Measurements from ENCODE around the gene KCNK1. TPM values are rescaled to one million over a fixed set of nuclear protein-coding genes. Genes with fewer than 3 reads are reported as not detected.

KCNK1 gene
- total RNA-seq, 1 experiment from 2014 or later: 0.13 TPM

- in situ Hi-C loops (cut with HindIII; ENCODE audit: low pct_unique_long_range_greater_than_20kb, low sequenced_read_pairs) (no loop called here), intact Hi-C loops (cut with micrococcal nuclease; ENCODE audit: unreplicated experiment) (no loop called here)
- Histone ChIP-seq H3K9me3 (ENCODE audit: control insufficient read depth, insufficient read depth, low read depth, low read length) (no peaks in the 10 kb centered on the region), H3K27me3 (ENCODE audit: control insufficient read depth, insufficient read depth, low read length) (peaks cover 16% of the 10 kb centered on the region), H3K4me1 (ENCODE audit: control insufficient read depth, insufficient read depth, low read length) (no peaks in the 10 kb centered on the region), H3K27ac (ENCODE audit: low read length) (no peak overlapping the region), H3K4me3 (ENCODE audit: low read depth in 2 of 2, low read length in 2 of 2) (no peak overlapping the region), H3K36me3 (ENCODE audit: control insufficient read depth, insufficient read depth, low read length) (no peaks in the 10 kb centered on the region)
- ATAC-seq: no peak
- ChIA-PET POLR2A (no interaction called here), CTCF (no interaction called here)
- TF ChIP-seq SIN3A (IDR thresholded peaks at IDR 0.05; ENCODE audit: borderline replicate concordance, insufficient read depth, low read depth, low read length) (no peak), POLR2AphosphoS5 (IDR thresholded peaks at IDR 0.05; ENCODE audit: low read depth, low read length) (no peak), REST (IDR thresholded peaks at IDR 0.05; ENCODE audit: insufficient read depth in 1 of 2, low read depth in 2 of 2, low read length in 1 of 2) (no peak), TCF7L2 (IDR thresholded peaks at IDR 0.05; ENCODE audit: low read depth, low read length) (no peak)
- DNase-seq (ENCODE audit: low read depth, low spot score): no peak
- no TSS peak for BruUV-seq (replicated peaks)
These were observed 22.6 kb downstream of the KCNK1 start for GRCh38 chr1:233636503-233636877.

DNA sequence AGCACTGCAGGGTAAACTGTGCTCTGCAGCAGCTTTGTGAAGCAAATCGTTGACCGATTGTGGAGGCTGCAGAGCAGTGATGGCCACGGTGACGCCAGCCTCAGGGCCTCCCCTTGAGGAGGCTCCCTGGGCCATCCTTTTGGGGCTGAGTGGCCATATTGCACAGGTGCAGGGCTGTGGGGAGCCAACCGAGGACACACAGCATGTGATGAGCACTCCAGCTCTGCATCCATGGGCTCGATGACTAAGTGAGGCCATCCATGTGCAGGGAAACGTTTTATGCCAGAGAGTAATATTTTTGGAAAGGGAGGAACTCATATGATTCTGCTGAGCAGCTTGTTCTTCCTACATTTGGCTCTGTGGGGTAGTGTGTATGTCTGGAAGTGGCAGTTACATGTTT lies 24.6 kb downstream of the KCNK1 start:
- ATAC-seq (no peak), DNase-seq (ENCODE audit: low read depth, low spot score) (no peak)
- Histone ChIP-seq H3K9me3 (ENCODE audit: control insufficient read depth, insufficient read depth, low read depth, low read length) (no peaks in the 10 kb centered on the region), H3K27me3 (ENCODE audit: control insufficient read depth, insufficient read depth, low read length) (peaks cover 13% of the 10 kb centered on the region), H3K36me3 (ENCODE audit: control insufficient read depth, insufficient read depth, low read length) (no peaks in the 10 kb centered on the region), H3K27ac (ENCODE audit: low read length) (no peak overlapping the region), H3K4me3 (ENCODE audit: low read depth in 2 of 2, low read length in 2 of 2) (no peak overlapping the region), H3K4me1 (ENCODE audit: control insufficient read depth, insufficient read depth, low read length) (no peaks in the 10 kb centered on the region)
- in situ Hi-C loops (cut with HindIII; ENCODE audit: low pct_unique_long_range_greater_than_20kb, low sequenced_read_pairs) (no loop called here), intact Hi-C loops (cut with micrococcal nuclease; ENCODE audit: unreplicated experiment) (no loop called here)
- no TSS peak for BruUV-seq (replicated peaks)
- POLR2A ChIA-PET: no interaction called here
- CTCF ChIA-PET: no interaction called here
- no peak for TF ChIP-seq POLR2AphosphoS5 (IDR thresholded peaks at IDR 0.05; ENCODE audit: low read depth, low read length)
- TF ChIP-seq, protein P1, sequence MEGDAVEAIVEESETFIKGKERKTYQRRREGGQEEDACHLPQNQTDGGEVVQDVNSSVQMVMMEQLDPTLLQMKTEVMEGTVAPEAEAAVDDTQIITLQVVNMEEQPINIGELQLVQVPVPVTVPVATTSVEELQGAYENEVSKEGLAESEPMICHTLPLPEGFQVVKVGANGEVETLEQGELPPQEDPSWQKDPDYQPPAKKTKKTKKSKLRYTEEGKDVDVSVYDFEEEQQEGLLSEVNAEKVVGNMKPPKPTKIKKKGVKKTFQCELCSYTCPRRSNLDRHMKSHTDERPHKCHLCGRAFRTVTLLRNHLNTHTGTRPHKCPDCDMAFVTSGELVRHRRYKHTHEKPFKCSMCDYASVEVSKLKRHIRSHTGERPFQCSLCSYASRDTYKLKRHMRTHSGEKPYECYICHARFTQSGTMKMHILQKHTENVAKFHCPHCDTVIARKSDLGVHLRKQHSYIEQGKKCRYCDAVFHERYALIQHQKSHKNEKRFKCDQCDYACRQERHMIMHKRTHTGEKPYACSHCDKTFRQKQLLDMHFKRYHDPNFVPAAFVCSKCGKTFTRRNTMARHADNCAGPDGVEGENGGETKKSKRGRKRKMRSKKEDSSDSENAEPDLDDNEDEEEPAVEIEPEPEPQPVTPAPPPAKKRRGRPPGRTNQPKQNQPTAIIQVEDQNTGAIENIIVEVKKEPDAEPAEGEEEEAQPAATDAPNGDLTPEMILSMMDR (IDR thresholded peaks at IDR 0.05): no peak
- no peak for TF ChIP-seq SIN3A (IDR thresholded peaks at IDR 0.05; ENCODE audit: borderline replicate concordance, insufficient read depth, low read depth, low read length)
- TF ChIP-seq REST (IDR thresholded peaks at IDR 0.05; ENCODE audit: insufficient read depth in 1 of 2, low read depth in 2 of 2, low read length in 1 of 2): no peak
- TF ChIP-seq TCF7L2 (IDR thresholded peaks at IDR 0.05; ENCODE audit: low read depth, low read length): no peak

Measured in Panc1 (cell line).